GM12872 (cell line): ENCODE results near the gene CLEC16A.

ENCODE experiments used
- TF ChIP-seq, protein P1 (sequence below): IDR thresholded peaks from 3 replicates; pipeline ENCODE4 v1.5.1; 2011; ENCODE audit warnings: low read depth, mild to moderate bottlenecking, low read length, moderate library complexity; ENCODE audit not compliant: insufficient read depth

CLEC16A gene

DNA sequence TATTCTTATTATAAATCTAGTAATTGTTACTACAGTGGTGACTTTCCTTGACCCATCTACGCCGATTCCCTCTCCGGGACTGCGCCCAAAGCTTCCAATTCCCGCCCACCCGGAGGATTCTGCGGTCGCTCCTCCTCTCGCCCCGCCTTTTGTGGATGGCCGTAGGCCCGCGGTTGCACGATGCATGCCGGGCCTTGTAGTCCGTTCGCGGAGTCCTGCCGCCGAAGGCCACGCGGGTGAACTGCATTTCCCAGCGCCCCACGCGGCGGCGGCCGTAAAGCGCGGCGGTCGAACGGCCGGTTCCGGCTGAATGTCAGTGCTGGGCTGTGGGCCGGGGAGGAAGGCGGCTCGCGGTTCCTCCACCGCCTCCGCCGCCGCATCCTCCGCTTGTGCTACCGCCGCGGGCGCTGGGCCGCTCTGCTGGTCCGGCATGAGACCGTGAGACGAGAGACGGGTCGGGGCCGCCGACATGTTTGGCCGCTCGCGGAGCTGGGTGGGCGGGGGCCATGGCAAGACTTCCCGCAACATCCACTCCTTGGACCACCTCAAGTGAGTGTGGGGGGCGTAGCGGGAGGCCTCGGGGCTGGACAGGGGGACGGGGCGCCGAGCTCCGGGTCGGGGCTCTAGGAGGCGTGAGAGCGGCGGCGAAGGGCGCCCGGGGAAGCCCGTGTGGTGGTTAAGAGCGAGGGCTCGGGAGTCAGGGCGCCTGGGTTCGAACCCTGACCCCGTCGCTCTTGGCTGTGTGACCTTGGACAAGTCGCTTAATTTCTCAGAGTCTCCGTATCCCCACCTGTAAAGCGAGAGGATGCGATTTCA, at the start of gene CLEC16A:
TSS of gene CLEC16A (plus strand) at position 316 of the 816 bp plus-strand sequence. CDS start at position 470, 154 bp downstream.
- TF ChIP-seq, protein P1, sequence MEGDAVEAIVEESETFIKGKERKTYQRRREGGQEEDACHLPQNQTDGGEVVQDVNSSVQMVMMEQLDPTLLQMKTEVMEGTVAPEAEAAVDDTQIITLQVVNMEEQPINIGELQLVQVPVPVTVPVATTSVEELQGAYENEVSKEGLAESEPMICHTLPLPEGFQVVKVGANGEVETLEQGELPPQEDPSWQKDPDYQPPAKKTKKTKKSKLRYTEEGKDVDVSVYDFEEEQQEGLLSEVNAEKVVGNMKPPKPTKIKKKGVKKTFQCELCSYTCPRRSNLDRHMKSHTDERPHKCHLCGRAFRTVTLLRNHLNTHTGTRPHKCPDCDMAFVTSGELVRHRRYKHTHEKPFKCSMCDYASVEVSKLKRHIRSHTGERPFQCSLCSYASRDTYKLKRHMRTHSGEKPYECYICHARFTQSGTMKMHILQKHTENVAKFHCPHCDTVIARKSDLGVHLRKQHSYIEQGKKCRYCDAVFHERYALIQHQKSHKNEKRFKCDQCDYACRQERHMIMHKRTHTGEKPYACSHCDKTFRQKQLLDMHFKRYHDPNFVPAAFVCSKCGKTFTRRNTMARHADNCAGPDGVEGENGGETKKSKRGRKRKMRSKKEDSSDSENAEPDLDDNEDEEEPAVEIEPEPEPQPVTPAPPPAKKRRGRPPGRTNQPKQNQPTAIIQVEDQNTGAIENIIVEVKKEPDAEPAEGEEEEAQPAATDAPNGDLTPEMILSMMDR: no peak

DNA sequence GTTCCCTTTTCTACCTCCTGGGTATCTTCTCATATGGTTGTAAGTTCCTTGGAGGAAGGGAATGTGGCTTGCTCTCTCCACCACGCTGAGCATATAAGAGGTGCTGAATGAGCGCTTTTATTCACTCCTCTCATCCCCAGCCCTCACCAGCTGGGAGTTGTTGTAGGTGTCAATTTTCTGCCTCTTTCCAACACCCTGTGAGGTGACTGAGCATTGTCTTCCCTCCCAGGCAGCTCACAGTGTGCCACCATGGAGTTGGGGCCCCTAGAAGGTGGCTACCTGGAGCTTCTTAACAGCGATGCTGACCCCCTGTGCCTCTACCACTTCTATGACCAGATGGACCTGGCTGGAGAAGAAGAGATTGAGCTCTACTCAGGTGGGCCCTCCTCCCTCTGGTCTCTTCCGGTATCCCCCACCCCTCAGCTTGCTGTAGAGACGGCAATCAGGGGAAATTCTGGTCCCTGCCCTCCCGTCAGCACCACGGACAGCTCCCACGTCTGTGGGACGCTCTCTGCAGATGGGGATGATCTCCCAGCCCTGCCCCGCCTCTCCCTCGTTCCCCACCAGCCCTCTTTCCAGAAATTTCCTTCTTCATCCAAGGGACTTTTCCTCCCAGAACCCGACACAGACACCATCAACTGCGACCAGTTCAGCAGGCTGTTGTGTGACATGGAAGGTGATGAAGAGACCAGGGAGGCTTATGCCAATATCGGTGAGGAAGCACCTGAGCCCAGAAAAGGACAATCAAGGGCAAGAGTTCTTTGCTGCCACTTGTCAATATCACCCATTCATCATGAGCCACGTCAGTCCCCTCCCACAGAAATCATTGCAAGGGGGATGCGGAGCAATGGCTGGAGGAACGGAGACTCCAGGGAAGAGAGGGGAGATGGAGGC, 49.1 kb upstream of the CLEC16A start:
- TF ChIP-seq, protein P1: no peak

DNA sequence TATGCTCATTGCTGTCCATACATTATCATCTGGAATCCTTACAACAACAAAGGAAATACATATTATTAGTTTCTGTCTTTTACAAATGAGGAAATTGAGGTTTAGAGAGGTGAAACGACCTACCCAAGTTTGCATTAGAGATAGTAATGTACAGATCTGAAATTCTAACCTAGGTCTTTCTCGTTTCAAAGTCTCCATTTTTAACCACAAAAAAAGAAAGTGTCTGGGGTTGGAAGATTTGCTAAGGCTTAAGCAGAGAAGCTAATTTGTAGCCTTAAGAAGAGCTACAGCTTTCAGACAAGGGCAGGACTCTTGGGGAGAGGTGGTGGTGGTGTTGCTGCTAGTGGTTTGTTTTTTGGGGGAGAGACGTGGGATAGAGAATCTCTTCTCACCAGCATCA, 48.2 kb upstream of the CLEC16A start:
- TF ChIP-seq, protein P1: no peak

- TF ChIP-seq, protein P1: no peak
Observed at GRCh38 chr16:10896723-10897122, 47.6 kb upstream of the CLEC16A start.

DNA sequence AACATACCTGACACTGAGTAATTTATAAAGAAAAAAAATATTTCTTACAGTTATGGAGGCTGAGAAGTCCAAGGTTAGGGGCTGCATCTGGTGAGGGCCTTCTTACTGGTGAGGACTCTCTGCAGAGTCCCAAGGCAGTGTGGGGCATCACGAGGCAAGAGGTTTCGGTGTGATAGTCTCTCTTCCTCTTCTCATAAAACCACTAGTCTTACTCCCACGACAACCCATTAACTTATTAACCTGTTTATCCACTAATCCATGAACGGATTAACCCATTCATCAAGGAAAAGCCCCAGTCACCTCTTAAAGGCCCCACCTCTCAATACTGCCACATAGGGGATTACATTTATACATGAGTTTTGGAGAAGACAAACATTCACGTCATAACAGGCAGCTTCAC, 47.2 kb upstream of the CLEC16A start:
- TF ChIP-seq, protein P1: no peak

DNA sequence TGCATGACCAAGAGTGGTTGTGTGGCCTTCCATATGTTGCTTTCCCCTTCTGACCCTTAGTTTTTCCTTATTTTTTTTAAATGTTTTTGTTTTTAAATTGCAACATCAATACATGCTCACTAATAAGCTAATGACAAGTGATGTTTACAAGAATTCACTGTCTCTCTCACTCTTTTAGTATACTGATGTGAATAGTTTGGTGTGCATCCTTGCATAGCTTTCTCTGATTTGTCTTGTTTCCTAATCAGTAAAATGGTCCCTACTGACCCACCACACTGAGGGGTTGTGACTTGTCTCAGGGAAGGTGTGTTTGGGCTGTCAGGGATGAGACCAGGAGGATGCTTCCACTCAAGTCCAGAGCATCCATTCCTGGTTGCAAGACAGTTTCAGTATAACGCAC, 41.4 kb upstream of the CLEC16A start:
- TF ChIP-seq, protein P1: no peak

- TF ChIP-seq, protein P1: no peak
Observed at GRCh38 chr16:10906482-10906881, 37.9 kb upstream of the CLEC16A start.
